ENCODE data around the gene TJP3. TPM values are rescaled to one million over a fixed set of nuclear protein-coding genes. Genes with fewer than 3 reads are reported as not detected.

TJP3 gene
- total RNA-seq, 1 donor from 2014 or later = 2.0 TPM

DNA sequence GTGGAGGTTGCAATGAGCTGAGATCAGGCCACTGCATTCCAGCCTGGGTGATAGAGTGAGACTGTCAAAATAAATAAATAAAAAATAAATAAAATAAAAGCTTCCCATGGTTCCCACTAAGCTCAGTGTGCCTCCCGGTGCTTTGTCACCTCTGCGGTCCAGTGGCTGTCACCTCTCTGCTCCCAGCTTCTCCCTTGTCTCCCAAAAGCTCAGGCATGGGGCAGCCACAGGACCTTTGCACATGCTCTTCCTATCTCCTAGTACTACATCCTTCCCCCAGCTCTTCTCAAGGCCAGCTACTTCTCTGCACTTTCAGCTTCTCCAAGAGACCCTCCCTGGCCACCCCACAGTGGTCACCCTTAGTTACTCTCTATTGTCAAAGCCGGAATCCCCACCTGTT lies 85.6 kb downstream of the TJP3 start:
- peaks cover 35% of the 10 kb centered on the region for H3K27me3 Mint-ChIP-seq (ENCODE audit: low read depth, unreplicated experiment)
- FAIRE-seq (no peak), DNase-seq (ENCODE audit: low read depth) (no peak)
- no peaks in the 10 kb centered on the region for H3K36me3 Mint-ChIP-seq (ENCODE audit: low read depth, unreplicated experiment)
- Histone ChIP-seq H2AFZ (ENCODE audit: low read depth, low read length) (no peak overlapping the region), H3K9me3 (ENCODE audit: insufficient read depth, low read depth, low read length) (peaks cover 12% of the 10 kb centered on the region), H3K9ac (ENCODE audit: low read length) (no peak overlapping the region), H3K4me2 (ENCODE audit: low read length) (no peak overlapping the region), H3K79me2 (ENCODE audit: insufficient read depth, low read length) (no peaks in the 10 kb centered on the region), H3K27me3 (ENCODE audit: insufficient read depth, low read length) (peaks cover 8% of the 10 kb centered on the region), H4K20me1 (ENCODE audit: insufficient read depth, low read length) (no peaks in the 10 kb centered on the region), H3K4me1 (ENCODE audit: insufficient read depth, low read length) (no peaks in the 10 kb centered on the region), H3K27ac (ENCODE audit: low read depth, low read length) (no peak overlapping the region), H3K36me3 (ENCODE audit: insufficient read depth, low read length) (no peaks in the 10 kb centered on the region), H3K4me3 (ENCODE audit: insufficient read depth, low read depth, low read length) (no peak overlapping the region)
- no peak overlapping the region for H3K4me3 Mint-ChIP-seq (ENCODE audit: unreplicated experiment)
- no peak overlapping the region for H3K27ac Mint-ChIP-seq (ENCODE audit: unreplicated experiment)
- H3K9me3 Mint-ChIP-seq (ENCODE audit: unreplicated experiment) = peaks cover 21% of the 10 kb centered on the region
- TF ChIP-seq, protein P1, sequence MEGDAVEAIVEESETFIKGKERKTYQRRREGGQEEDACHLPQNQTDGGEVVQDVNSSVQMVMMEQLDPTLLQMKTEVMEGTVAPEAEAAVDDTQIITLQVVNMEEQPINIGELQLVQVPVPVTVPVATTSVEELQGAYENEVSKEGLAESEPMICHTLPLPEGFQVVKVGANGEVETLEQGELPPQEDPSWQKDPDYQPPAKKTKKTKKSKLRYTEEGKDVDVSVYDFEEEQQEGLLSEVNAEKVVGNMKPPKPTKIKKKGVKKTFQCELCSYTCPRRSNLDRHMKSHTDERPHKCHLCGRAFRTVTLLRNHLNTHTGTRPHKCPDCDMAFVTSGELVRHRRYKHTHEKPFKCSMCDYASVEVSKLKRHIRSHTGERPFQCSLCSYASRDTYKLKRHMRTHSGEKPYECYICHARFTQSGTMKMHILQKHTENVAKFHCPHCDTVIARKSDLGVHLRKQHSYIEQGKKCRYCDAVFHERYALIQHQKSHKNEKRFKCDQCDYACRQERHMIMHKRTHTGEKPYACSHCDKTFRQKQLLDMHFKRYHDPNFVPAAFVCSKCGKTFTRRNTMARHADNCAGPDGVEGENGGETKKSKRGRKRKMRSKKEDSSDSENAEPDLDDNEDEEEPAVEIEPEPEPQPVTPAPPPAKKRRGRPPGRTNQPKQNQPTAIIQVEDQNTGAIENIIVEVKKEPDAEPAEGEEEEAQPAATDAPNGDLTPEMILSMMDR (IDR thresholded peaks at IDR 0.05; ENCODE audit: insufficient read depth, low read depth, low read length) = no peak
- TF ChIP-seq EZH2 (IDR thresholded peaks at IDR 0.05; ENCODE audit: insufficient read depth, low read length) = no peak
- H3K4me1 Mint-ChIP-seq (ENCODE audit: low read depth, unreplicated experiment) = no peaks in the 10 kb centered on the region

DNA sequence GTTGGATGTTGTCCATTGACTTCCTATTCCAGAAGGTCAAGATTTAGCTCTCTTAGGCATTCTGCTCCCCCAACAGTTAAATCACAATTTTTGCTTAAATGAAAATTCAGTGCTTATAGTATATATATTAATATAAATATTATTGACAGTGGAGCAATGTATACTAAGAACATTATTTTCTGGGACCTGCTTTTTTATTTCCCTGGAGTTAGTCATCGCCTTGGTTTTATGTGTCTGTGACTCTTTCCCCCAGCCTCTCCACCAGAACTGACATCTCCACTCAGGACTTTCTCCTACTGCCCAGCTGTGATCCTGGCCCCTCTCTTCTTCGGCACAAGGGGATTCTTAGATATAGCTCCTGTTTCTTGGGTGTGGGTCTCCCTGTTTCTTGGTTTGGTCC lies 88.2 kb downstream of the TJP3 start:
- Histone ChIP-seq H2AFZ (ENCODE audit: low read depth, low read length) (no peak overlapping the region), H3K79me2 (ENCODE audit: insufficient read depth, low read length) (no peaks in the 10 kb centered on the region), H3K36me3 (ENCODE audit: insufficient read depth, low read length) (no peaks in the 10 kb centered on the region), H3K27ac (ENCODE audit: low read depth, low read length) (no peak overlapping the region), H3K4me2 (ENCODE audit: low read length) (no peak overlapping the region), H3K4me1 (ENCODE audit: insufficient read depth, low read length) (peaks cover 4% of the 10 kb centered on the region), H3K27me3 (ENCODE audit: insufficient read depth, low read length) (peaks cover 14% of the 10 kb centered on the region), H3K9ac (ENCODE audit: low read length) (no peak overlapping the region), H4K20me1 (ENCODE audit: insufficient read depth, low read length) (no peaks in the 10 kb centered on the region), H3K4me3 (ENCODE audit: insufficient read depth, low read depth, low read length) (no peak overlapping the region), H3K9me3 (ENCODE audit: insufficient read depth, low read depth, low read length) (peaks cover 4% of the 10 kb centered on the region)
- no peak overlapping the region for H3K27ac Mint-ChIP-seq (ENCODE audit: unreplicated experiment)
- DNase-seq (ENCODE audit: low read depth) = no peak
- H3K9me3 Mint-ChIP-seq (ENCODE audit: unreplicated experiment) = peaks cover 5% of the 10 kb centered on the region
- no peak overlapping the region for H3K4me3 Mint-ChIP-seq (ENCODE audit: unreplicated experiment)
- no peaks in the 10 kb centered on the region for H3K4me1 Mint-ChIP-seq (ENCODE audit: low read depth, unreplicated experiment)
- no peak for FAIRE-seq
- H3K36me3 Mint-ChIP-seq (ENCODE audit: low read depth, unreplicated experiment) = no peaks in the 10 kb centered on the region
- TF ChIP-seq, protein P1 (IDR thresholded peaks at IDR 0.05; ENCODE audit: insufficient read depth, low read depth, low read length) = no peak
- no peak for TF ChIP-seq EZH2 (IDR thresholded peaks at IDR 0.05; ENCODE audit: insufficient read depth, low read length)
- H3K27me3 Mint-ChIP-seq (ENCODE audit: low read depth, unreplicated experiment) = peaks cover 29% of the 10 kb centered on the region

DNA sequence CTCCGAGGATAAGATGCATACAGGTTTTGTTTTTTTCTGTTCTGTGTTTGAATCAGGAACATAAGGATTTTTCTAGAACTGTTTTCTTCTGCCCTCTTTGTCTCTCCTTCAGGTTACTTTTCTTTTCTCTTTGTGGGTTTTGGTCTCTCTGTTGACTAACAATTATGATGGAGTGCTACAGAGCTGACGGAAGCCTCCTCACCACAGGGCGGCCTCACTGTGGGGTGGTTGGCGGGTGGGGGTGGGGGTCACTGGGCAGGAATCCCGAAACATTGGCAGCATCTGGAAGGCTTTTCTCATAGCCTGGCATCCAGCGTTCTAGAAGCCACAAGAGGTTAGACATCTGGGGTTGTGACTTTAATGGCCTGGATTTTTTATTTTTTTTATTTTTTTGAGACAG lies 90.0 kb downstream of the TJP3 start:
- H3K4me3 ChIP-seq (ENCODE audit: insufficient read depth, low read depth, low read length) = no peak overlapping the region
- peaks cover 23% of the 10 kb centered on the region for H3K27me3 ChIP-seq (ENCODE audit: insufficient read depth, low read length)
- peaks cover 8% of the 10 kb centered on the region for H3K4me1 ChIP-seq (ENCODE audit: insufficient read depth, low read length)
- no peak overlapping the region for H2AFZ ChIP-seq (ENCODE audit: low read depth, low read length)
- no peak overlapping the region for H3K27ac ChIP-seq (ENCODE audit: low read depth, low read length)
- no peak overlapping the region for H3K4me3 Mint-ChIP-seq (ENCODE audit: unreplicated experiment)
- peaks cover 29% of the 10 kb centered on the region for H3K27me3 Mint-ChIP-seq (ENCODE audit: low read depth, unreplicated experiment)
- H4K20me1 ChIP-seq (ENCODE audit: insufficient read depth, low read length) = no peaks in the 10 kb centered on the region
- H3K36me3 ChIP-seq (ENCODE audit: insufficient read depth, low read length) = no peaks in the 10 kb centered on the region
- no peak overlapping the region for H3K9ac ChIP-seq (ENCODE audit: low read length)
- H3K36me3 Mint-ChIP-seq (ENCODE audit: low read depth, unreplicated experiment) = no peaks in the 10 kb centered on the region
- no peak overlapping the region for H3K4me2 ChIP-seq (ENCODE audit: low read length)
- H3K4me1 Mint-ChIP-seq (ENCODE audit: low read depth, unreplicated experiment) = no peaks in the 10 kb centered on the region
- no peak for TF ChIP-seq EZH2 (IDR thresholded peaks at IDR 0.05; ENCODE audit: insufficient read depth, low read length)
- TF ChIP-seq, protein P1 (IDR thresholded peaks at IDR 0.05; ENCODE audit: insufficient read depth, low read depth, low read length) = no peak
- no peaks in the 10 kb centered on the region for H3K79me2 ChIP-seq (ENCODE audit: insufficient read depth, low read length)
- no peak overlapping the region for H3K27ac Mint-ChIP-seq (ENCODE audit: unreplicated experiment)
- FAIRE-seq (no peak), DNase-seq (ENCODE audit: low read depth) (no peak)
- H3K9me3 ChIP-seq (ENCODE audit: insufficient read depth, low read depth, low read length) = peaks cover 4% of the 10 kb centered on the region
- peaks cover 3% of the 10 kb centered on the region for H3K9me3 Mint-ChIP-seq (ENCODE audit: unreplicated experiment)

Other genes with a start within 250 kb of the TJP3 start
- gene SMIM24, start 227.9 kb upstream of the TJP3 start, total RNA-seq = not detected in 2 replicates
- not detected in 2 replicates for gene SMIM44, start 224.9 kb upstream of the TJP3 start, total RNA-seq
- gene DOHH, start 207.7 kb upstream of the TJP3 start, total RNA-seq = 14.5 and 16.2 TPM in 2 replicates
- 47.0 and 51.8 TPM in 2 replicates for gene FZR1, start 202.1 kb upstream of the TJP3 start, total RNA-seq
- 0.68 TPM in 1 of 2 replicates, not detected in the other for gene TEKTIP1, start 169.2 kb upstream of the TJP3 start, total RNA-seq
- gene MFSD12, start 150.8 kb upstream of the TJP3 start, total RNA-seq = 181 and 201 TPM in 2 replicates
- gene HMG20B, start 135.4 kb upstream of the TJP3 start, total RNA-seq = 55.9 and 63.8 TPM in 2 replicates
- 0.09 and 0.10 TPM in 2 replicates for gene GIPC3, start 122.9 kb upstream of the TJP3 start, total RNA-seq
- 0.31 and 0.39 TPM in 2 replicates for gene TBXA2R, start 101.5 kb upstream of the TJP3 start, total RNA-seq
- 22.0 and 26.7 TPM in 2 replicates for gene CACTIN, start 81.6 kb upstream of the TJP3 start, total RNA-seq
- 42.0 and 44.2 TPM in 2 replicates for gene PIP5K1C, start 7.9 kb upstream of the TJP3 start, total RNA-seq
- 16.4 and 16.5 TPM in 2 replicates for gene APBA3, start 53.3 kb downstream of the TJP3 start, total RNA-seq
- gene MRPL54, start 54.3 kb downstream of the TJP3 start, total RNA-seq = 41.6 and 43.5 TPM in 2 replicates
- gene RAX2, start 63.8 kb downstream of the TJP3 start, total RNA-seq = not detected in 2 replicates
- 0.22 TPM in 1 of 2 replicates, not detected in the other for gene MATK, start 78.0 kb downstream of the TJP3 start, total RNA-seq
- gene ZFR2, start 160.7 kb downstream of the TJP3 start, total RNA-seq = 2.0 and 2.1 TPM in 2 replicates
- gene ATCAY, start 172.3 kb downstream of the TJP3 start, total RNA-seq = 4.5 and 6.5 TPM in 2 replicates
- gene NMRK2, start 224.7 kb downstream of the TJP3 start, total RNA-seq = 0.73 TPM in 1 of 2 replicates, not detected in the other

Data from astrocyte (in vitro differentiated cells and primary cell).